GM18499 (cell line): Measurements from ENCODE around the gene F12.
"Not testable (repeated sequence)": the region's sequence is repeated elsewhere in the genome, so short reads cannot be mapped to it uniquely, and the experiment has no call there.

Source experiments
- ATAC-seq: cut with Tn5 transposase; IDR thresholded peaks from one replicate; pipeline ENCODE4 v1.9.1; 2021; ENCODE audit warnings: moderate number of reproducible peaks; ENCODE audit not compliant: insufficient read depth, unreplicated experiment

The F12 gene

GRCh38 chr5:177360740-177361139 is 48.6 kb downstream of the F12 start:
- not testable (repeated sequence) for ATAC-seq

GRCh38 chr5:177359860-177360259 is 49.5 kb downstream of the F12 start:
- ATAC-seq: no peak

- no peak for ATAC-seq
These were observed 49.9 kb downstream of the F12 start for GRCh38 chr5:177359451-177359851.

GRCh38 chr5:177358370-177358819 is 51.0 kb downstream of the F12 start:
- no peak for ATAC-seq

GRCh38 chr5:177357459-177358351 is 51.7 kb downstream of the F12 start, which contains the start of gene RGS14:
Gene RGS14 (plus strand): TSS chr5:177357924. CDS start chr5:177358025, 101 bp downstream.
- ATAC-seq: peak; percentile 72

- no peak for ATAC-seq
These were observed 52.3 kb downstream of the F12 start for GRCh38 chr5:177357146-177357458.

GRCh38 chr5:177356746-177357145 is 52.6 kb downstream of the F12 start:
- no peak for ATAC-seq

- ATAC-seq: no peak
These were observed 53.5 kb downstream of the F12 start for GRCh38 chr5:177355868-177356168.

- ATAC-seq: no peak
These were observed 54.0 kb downstream of the F12 start for GRCh38 chr5:177355162-177355867.

- ATAC-seq: no peak
These were observed 54.7 kb downstream of the F12 start for GRCh38 chr5:177354711-177355110.

GRCh38 chr5:177354256-177354655 is 55.1 kb downstream of the F12 start:
- ATAC-seq: no peak

GRCh38 chr5:177353093-177353492 is 56.3 kb downstream of the F12 start:
- no peak for ATAC-seq
